Ovary (tissue), 9 donors: Measurements from ENCODE around the gene IRX4. TPM values are rescaled to one million over a fixed set of nuclear protein-coding genes. Genes with fewer than 3 reads are reported as not detected.

ENCODE experiments used
- DNase-seq, 5 donors: peaks; one replicate each; pipeline ENCODE4 v3.0.0-alpha.2; 2019 to 2020
- H3K27ac ChIP-seq, 2 donors: fragments of 200-600 bp; one replicate each; pipeline versions ENCODE4 v1.5.1 to v1.8.0; 2019 to 2022
- H3K27me3 ChIP-seq: fragments of 200-600 bp; one replicate; pipeline ENCODE4 v1.8.0; 2022
- H3K36me3 ChIP-seq: fragments of 200-600 bp; sonication (generic); one replicate; pipeline ENCODE4 v1.5.1; 2019
- H3K4me1 ChIP-seq: one replicate; pipeline ENCODE4 v1.8.1; 2013; ENCODE audit warnings: mild to moderate bottlenecking, moderate library complexity; ENCODE audit not compliant: insufficient read depth
- H3K4me3 ChIP-seq: fragments of 200-600 bp; sonication (generic); one replicate; pipeline ENCODE4 v1.5.1; 2017
- H3K9me3 ChIP-seq, 2 donors: fragments of 200-600 bp in 1 of 2; sonication (generic) in 1 of 2; one replicate each; pipeline versions ENCODE4 v1.5.1 to v1.8.1; 2013 to 2019; ENCODE audit warnings: mild to moderate bottlenecking in 1 of 2, moderate library complexity in 1 of 2
- EP300 ChIP-seq: sonication (generic); formaldehyde crosslinking; IDR thresholded peaks from one replicate; pipeline ENCODE4 v1.6.1; 2017; ENCODE audit warnings: antibody characterized with exemption
- POLR2A ChIP-seq: fragments of 450-650 bp; IDR thresholded peaks from one replicate; pipeline ENCODE4 v1.6.1; 2017; ENCODE audit warnings: antibody characterized with exemption, mild to moderate bottlenecking, moderate library complexity
- WGBS, 3 donors: extraction: QIAGEN DNeasy Blood & Tissue Kit in 1 of 3; methylation state at CpG; one replicate each; pipeline versions ENCODE4 v1.1.5 to v1.1.7; 2013 to 2017; 5-methylcytosine and 5-hydroxymethylcytosine counted together
- intact Hi-C, 4 donors: fragments of 100-400 bp; cut with DNase I; formaldehyde crosslinking; loops; one replicate each; pipeline versions ENCODE4 v1.11.0 to v1.15.1; 2022 to 2023
- polyA plus RNA-seq, 2 donors: library from polyadenylated mRNA; stranded (reverse); fragments of 200-250 nt in 1 of 2; fragments of 350-450 nt in 1 of 2; fragmentation: Illumina TruSeq in 1 of 2; extraction: RNeasy Lipid Tissue Mini Kit (QIAGEN cat#74804) in 1 of 2; gene quantifications; one replicate each; pipeline ENCODE4 v1.2.3, GENCODE V29; 2013 to 2014
- total RNA-seq, 7 donors: library from RNA; depleted of rRNA in 2 of 7; stranded (reverse); fragments of >200 nt in 2 of 7; fragmentation: NEBNext Ultra II Directional in 3 of 7; extraction: Animal tissue kit (Norgen Biotek cat#: 25700) in 3 of 7; gene quantifications; one replicate each; pipeline versions ENCODE4 v1.1.0 to v1.2.4, GENCODE V29; 2016 to 2023
- TF ChIP-seq, protein P1 (sequence below), 3 donors: fragments of 450-650 bp in 2 of 3; fragments of 200-600 bp in 1 of 3; IDR thresholded peaks; one replicate each; pipeline versions ENCODE4 v1.5.1 to v1.8.0; 2016 to 2022; ENCODE audit warnings: antibody characterized with exemption in 3 of 3, mild to moderate bottlenecking in 1 of 3
- donor health status: DM: no; HTN: no; CAD: no; lungs with moderate emphysema.
- donor health status: DM: no; HTN: no; CAD: no.
- donor health status: Bipolar disorder and iron deficiency.
- donor health status: DM: yes; HTN: yes; CAD: no.
- donor health status: DM: no; HTN: no; CAD: no.
- donor health status: DM: yes; HTN: yes; CAD: no.

IRX4 gene
- total and polyA plus RNA-seq, 9 donors, result 0.23 TPM; not detected in 8

DNA sequence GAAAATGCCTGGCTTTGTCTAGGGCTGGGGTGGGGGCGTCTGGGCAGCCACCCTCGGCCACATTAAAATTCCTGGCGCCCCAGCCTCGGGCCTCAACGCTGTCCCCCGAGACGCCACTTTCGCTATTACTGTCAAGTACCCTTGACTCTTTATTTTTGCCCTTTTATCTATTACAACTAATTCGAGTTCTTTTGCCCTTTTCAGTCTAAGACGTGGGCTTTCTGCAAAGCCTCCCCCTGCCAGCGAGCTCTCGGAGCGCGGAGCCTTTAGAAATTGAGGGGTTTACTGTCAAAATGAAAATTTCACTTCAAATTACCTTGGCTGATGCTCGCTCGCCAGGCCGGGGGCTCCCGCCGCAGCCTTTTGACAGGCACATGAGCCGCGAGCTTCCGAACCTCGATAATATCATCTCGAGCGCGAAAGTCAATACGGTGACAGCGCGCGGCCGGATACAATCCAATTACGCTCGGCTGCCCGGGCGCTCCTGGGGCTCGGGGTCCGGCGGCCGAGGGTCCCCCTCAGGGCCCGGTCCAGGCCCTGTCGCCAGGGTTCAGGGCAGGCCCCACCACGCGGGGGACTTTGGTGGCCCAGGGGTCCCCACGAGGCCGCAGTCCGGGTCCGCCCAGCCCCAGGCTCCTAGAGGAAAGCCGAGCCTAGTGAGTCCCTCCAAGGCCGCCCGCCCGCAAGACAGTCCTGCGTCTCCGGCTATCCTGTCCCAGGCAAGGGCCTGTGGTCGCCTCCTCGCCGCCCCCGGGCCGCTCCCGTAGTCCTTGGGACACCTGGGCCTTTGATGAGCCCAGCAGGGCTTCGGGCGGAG is 6.7 kb downstream of the IRX4 start:
- Histone ChIP-seq H3K4me3 (no peak overlapping the region), H3K27me3 (peaks cover 2% of the 10 kb centered on the region), H3K9me3 (peaks cover 0 to 4% of the 10 kb centered on the region in 2 donors), H3K27ac (no peak overlapping the region), H3K4me1 (no peaks in the 10 kb centered on the region), H3K36me3 (no peaks in the 10 kb centered on the region)
- 2% methylated on average over 47 to 61 of the region's 61 CpGs for WGBS, 3 donors
- intact Hi-C loops, result no loop called here
- no peak for DNase-seq
- TF ChIP-seq EP300 (no peak), POLR2A (no peak)
- TF ChIP-seq, protein P1, sequence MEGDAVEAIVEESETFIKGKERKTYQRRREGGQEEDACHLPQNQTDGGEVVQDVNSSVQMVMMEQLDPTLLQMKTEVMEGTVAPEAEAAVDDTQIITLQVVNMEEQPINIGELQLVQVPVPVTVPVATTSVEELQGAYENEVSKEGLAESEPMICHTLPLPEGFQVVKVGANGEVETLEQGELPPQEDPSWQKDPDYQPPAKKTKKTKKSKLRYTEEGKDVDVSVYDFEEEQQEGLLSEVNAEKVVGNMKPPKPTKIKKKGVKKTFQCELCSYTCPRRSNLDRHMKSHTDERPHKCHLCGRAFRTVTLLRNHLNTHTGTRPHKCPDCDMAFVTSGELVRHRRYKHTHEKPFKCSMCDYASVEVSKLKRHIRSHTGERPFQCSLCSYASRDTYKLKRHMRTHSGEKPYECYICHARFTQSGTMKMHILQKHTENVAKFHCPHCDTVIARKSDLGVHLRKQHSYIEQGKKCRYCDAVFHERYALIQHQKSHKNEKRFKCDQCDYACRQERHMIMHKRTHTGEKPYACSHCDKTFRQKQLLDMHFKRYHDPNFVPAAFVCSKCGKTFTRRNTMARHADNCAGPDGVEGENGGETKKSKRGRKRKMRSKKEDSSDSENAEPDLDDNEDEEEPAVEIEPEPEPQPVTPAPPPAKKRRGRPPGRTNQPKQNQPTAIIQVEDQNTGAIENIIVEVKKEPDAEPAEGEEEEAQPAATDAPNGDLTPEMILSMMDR (IDR thresholded peaks at IDR 0.05), result no peak

DNA sequence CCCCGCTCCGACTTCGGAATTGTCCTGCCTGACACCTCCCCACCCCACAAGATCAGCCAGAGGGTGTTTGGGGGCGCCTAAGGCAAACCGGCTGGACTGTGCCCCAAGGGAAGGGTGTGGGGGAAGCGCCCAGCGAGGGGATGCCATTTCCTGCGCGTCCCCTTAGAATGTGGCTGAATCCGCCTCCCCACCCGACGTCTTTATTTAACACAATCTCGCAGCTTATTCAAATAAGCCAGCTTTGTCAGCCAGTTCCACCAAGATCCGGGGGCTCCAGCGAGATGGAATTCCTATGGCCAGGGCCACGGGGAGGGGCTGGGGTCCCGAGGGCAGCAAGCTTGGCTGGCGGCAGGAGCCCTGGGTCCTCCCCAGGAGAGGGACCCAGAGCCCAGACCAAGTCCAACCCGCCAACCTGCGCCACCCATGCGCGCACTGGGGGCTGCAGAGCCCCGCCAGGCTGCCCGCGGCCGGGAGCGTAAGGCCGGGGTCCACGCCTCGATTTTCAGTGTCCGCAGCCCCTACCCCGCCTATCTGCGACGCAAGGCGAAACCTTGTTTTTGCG is 7.4 kb downstream of the IRX4 start:
- TF ChIP-seq POLR2A, result no peak
- TF ChIP-seq EP300, result no peak
- TF ChIP-seq, protein P1 (IDR thresholded peaks at IDR 0.05), result no peak
- intact Hi-C loops, result no loop called here
- H3K36me3 ChIP-seq, result no peaks in the 10 kb centered on the region
- H3K27me3 ChIP-seq, result peaks cover 2% of the 10 kb centered on the region
- 2 to 6% (median 2%) methylated on average over 36 of the region's 36 CpGs for WGBS, 3 donors
- H3K27ac ChIP-seq, result no peak overlapping the region
- H3K4me3 ChIP-seq, result no peak overlapping the region
- H3K4me1 ChIP-seq, result no peaks in the 10 kb centered on the region
- no peak for DNase-seq
- peaks cover 0 to 4% of the 10 kb centered on the region in 2 donors for H3K9me3 ChIP-seq

DNA sequence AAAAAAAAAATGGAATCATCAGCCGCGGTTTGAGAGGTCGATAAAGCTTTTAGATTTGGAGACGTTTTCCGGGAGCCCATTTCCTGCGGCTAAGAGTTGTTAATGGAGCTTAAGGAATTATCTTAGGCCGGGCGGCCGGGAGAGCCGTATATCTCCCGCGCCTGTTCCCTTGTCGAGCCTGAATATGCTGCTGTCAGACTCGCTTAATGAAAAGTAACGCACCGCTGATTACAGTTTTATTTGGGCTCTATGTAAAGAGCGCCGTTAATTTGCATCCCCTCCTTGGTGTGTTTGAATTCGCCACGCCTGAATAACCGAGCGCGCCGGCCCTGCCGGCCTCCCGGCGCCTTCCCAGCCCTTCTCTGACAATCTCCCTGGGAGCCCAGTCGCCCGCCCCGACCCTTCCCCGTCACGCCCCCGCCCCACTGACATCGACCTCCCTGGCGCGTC is 7.9 kb downstream of the IRX4 start:
- Histone ChIP-seq H3K4me1 (no peaks in the 10 kb centered on the region), H3K27me3 (peaks cover 2% of the 10 kb centered on the region), H3K4me3 (no peak overlapping the region), H3K27ac (no peak overlapping the region), H3K36me3 (no peaks in the 10 kb centered on the region), H3K9me3 (peaks cover 0 to 4% of the 10 kb centered on the region in 2 donors)
- intact Hi-C loops, result no loop called here
- 2 to 4% (median 3%) methylated on average over 36 of the region's 36 CpGs for WGBS, 3 donors
- DNase-seq, result no peak
- TF ChIP-seq, protein P1 (IDR thresholded peaks at IDR 0.05), result no peak
- TF ChIP-seq EP300, result no peak
- no peak for TF ChIP-seq POLR2A

DNA sequence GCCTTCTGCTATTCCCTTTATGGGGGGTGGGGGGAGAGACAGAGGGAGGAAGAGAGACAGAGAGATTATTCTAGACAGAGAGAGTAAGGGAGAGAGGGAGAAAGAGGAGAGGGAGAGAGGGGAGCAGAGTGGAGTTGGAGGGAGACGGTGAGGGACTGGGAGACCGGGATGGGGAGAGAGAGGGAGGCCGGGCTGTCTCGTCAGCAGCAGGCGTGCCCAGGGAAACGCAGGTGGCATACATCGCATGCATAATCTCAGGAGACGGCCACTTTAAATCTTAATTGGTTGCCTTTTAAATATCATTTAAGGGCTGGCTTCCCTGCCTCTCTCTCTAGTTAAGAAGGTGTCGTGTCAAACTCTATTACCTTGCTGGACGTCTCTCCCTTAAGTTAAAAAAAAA is 8.4 kb downstream of the IRX4 start:
- 3 to 8% (median 5%) methylated on average over 10 of the region's 10 CpGs for WGBS, 3 donors
- TF ChIP-seq, protein P1 (IDR thresholded peaks at IDR 0.05), result no peak
- TF ChIP-seq POLR2A (no peak), EP300 (no peak)
- Histone ChIP-seq H3K27me3 (peaks cover 2% of the 10 kb centered on the region), H3K4me3 (no peak overlapping the region), H3K9me3 (peaks cover 0 to 4% of the 10 kb centered on the region in 2 donors), H3K27ac (no peak overlapping the region), H3K4me1 (no peaks in the 10 kb centered on the region), H3K36me3 (no peaks in the 10 kb centered on the region)
- DNase-seq, result no peak
- intact Hi-C loops, result no loop called here
